HL-60 (cell line): ENCODE results near the gene ADAMTS17.

Experiments used
- GABPA ChIP-seq: IDR thresholded peaks from 2 replicates; pipeline ENCODE4 v1.6.1; 2012; ENCODE audit warnings: low read depth
- POLR2AphosphoS5 ChIP-seq: IDR thresholded peaks from 2 replicates; pipeline ENCODE4 v1.6.1; 2012; ENCODE audit warnings: low read depth
- SPI1 ChIP-seq: IDR thresholded peaks from 2 replicates; pipeline ENCODE4 v1.6.1; 2012; ENCODE audit warnings: low read depth, mild to moderate bottlenecking, borderline replicate concordance
- TF ChIP-seq, protein P1 (sequence below): IDR thresholded peaks from 2 replicates; pipeline ENCODE4 v1.6.1; 2012; ENCODE audit warnings: low read depth; ENCODE audit not compliant: insufficient replicate concordance
- TF ChIP-seq, protein P2 (sequence below): IDR thresholded peaks from one replicate; pipeline ENCODE4 v1.5.1; 2011; ENCODE audit warnings: low read length, control low read depth, inconsistent platforms; ENCODE audit not compliant: insufficient read depth

DNA sequence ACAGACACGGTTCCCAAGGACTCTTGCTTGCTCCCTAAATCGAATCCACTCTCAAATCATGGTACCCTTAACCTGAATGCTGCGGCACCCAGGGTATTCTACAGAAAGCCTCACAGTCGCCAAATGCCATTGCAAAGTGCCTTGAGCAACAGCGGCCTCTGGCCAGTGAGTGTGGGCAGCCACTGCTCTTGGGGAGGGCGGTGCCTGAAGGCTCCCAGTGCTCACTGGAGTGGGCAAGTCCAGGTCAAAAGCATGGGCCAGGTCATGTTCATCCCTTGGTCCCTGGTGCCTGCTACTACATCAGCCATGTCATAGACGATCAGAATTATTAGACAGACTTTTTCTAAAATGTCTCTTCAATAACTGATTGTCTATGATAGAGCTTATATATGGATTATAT lies 82.5 kb downstream of the ADAMTS17 start:
- TF ChIP-seq, protein P1, sequence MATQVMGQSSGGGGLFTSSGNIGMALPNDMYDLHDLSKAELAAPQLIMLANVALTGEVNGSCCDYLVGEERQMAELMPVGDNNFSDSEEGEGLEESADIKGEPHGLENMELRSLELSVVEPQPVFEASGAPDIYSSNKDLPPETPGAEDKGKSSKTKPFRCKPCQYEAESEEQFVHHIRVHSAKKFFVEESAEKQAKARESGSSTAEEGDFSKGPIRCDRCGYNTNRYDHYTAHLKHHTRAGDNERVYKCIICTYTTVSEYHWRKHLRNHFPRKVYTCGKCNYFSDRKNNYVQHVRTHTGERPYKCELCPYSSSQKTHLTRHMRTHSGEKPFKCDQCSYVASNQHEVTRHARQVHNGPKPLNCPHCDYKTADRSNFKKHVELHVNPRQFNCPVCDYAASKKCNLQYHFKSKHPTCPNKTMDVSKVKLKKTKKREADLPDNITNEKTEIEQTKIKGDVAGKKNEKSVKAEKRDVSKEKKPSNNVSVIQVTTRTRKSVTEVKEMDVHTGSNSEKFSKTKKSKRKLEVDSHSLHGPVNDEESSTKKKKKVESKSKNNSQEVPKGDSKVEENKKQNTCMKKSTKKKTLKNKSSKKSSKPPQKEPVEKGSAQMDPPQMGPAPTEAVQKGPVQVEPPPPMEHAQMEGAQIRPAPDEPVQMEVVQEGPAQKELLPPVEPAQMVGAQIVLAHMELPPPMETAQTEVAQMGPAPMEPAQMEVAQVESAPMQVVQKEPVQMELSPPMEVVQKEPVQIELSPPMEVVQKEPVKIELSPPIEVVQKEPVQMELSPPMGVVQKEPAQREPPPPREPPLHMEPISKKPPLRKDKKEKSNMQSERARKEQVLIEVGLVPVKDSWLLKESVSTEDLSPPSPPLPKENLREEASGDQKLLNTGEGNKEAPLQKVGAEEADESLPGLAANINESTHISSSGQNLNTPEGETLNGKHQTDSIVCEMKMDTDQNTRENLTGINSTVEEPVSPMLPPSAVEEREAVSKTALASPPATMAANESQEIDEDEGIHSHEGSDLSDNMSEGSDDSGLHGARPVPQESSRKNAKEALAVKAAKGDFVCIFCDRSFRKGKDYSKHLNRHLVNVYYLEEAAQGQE, result no peak
- TF ChIP-seq, protein P2, sequence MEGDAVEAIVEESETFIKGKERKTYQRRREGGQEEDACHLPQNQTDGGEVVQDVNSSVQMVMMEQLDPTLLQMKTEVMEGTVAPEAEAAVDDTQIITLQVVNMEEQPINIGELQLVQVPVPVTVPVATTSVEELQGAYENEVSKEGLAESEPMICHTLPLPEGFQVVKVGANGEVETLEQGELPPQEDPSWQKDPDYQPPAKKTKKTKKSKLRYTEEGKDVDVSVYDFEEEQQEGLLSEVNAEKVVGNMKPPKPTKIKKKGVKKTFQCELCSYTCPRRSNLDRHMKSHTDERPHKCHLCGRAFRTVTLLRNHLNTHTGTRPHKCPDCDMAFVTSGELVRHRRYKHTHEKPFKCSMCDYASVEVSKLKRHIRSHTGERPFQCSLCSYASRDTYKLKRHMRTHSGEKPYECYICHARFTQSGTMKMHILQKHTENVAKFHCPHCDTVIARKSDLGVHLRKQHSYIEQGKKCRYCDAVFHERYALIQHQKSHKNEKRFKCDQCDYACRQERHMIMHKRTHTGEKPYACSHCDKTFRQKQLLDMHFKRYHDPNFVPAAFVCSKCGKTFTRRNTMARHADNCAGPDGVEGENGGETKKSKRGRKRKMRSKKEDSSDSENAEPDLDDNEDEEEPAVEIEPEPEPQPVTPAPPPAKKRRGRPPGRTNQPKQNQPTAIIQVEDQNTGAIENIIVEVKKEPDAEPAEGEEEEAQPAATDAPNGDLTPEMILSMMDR, result no peak
- TF ChIP-seq SPI1 (no peak), GABPA (no peak), POLR2AphosphoS5 (no peak)
